Measurements from ENCODE around the gene EXOC6B. TPM values are rescaled to one million over a fixed set of nuclear protein-coding genes. Genes with fewer than 3 reads are reported as not detected.

Gene EXOC6B
- total RNA-seq, 1 donor from 2014 or later: 13.8 TPM

DNA sequence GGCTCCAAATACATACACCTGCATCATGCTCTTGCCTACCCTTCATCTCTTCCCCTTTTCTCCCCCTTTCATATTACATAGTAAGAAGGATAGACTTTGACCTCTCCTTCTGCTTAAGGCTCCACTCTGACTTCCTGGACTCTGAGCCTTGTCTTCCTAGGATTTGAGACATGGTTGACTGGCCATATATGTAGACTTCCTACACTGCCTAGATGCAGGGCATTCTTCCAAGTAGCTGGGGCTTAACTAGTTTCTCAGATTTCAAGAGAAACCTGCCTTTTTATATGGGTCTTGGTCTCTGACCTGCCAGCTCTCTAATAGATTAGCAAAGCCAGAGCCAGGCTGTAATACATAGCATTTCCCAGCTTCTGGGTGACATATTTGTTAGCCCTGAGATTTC lies 642.8 kb downstream of the EXOC6B start:
- peaks cover under 1% of the 10 kb centered on the region for H3K9me3 Mint-ChIP-seq
- no peak for DNase-seq
- ATAC-seq (ENCODE audit: low read depth): no peak

GRCh38 chr2:72182547-72182946 lies 643.3 kb downstream of the EXOC6B start:
- Mint-ChIP-seq H3K27ac (no peak overlapping the region), H3K27me3 (no peaks in the 10 kb centered on the region), H3K9me3 (no peaks in the 10 kb centered on the region), H3K4me1 (no peaks in the 10 kb centered on the region), H3K36me3 (ENCODE audit: low read depth) (peaks cover 18% of the 10 kb centered on the region), H3K4me3 (no peak overlapping the region)
- CTCF ChIA-PET: no interaction called here
- DNase-seq: no peak
- TF ChIP-seq CTCF (IDR thresholded peaks at IDR 0.05): no peak
- ATAC-seq (ENCODE audit: low read depth): no peak
- POLR2A ChIA-PET: no interaction called here
- intact Hi-C loops (cut with micrococcal nuclease): no loop called here

More for the DNA sequence above, 642.8 kb downstream of the EXOC6B start:
- ChIA-PET CTCF (no interaction called here), POLR2A (no interaction called here)
- Mint-ChIP-seq H3K4me1 (no peaks in the 10 kb centered on the region), H3K4me3 (no peak overlapping the region), H3K27ac (no peak overlapping the region), H3K36me3 (ENCODE audit: low read depth) (peaks cover 18% of the 10 kb centered on the region), H3K27me3 (no peaks in the 10 kb centered on the region)
- no peak for TF ChIP-seq CTCF (IDR thresholded peaks at IDR 0.05)
- intact Hi-C loops (cut with micrococcal nuclease): no loop called here

DNA sequence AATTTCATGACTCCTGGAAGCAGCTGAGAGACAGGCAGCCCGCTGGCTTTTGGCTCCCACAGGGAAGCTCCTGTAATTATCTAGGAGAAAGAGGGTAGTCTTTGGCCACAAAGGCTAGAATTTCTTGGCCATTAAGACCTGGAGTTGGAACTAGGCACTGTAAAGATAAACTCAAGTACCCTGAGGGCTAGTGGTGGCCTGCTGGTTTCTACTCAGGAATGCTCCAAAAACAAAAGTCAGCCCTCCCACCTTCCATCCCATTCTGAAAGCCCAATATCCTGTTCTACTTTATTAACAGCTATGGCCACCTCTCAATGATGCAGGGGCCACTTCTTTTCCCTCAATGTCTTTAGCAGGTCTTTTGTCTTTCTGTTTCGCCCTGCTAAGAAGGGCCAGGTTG lies 644.2 kb downstream of the EXOC6B start:
- no peak for DNase-seq
- intact Hi-C loops (cut with micrococcal nuclease): no loop called here
- H3K4me3 Mint-ChIP-seq: no peak overlapping the region
- H3K36me3 Mint-ChIP-seq (ENCODE audit: low read depth): peaks cover 18% of the 10 kb centered on the region
- no peak for TF ChIP-seq CTCF (IDR thresholded peaks at IDR 0.05)
- no peak overlapping the region for H3K27ac Mint-ChIP-seq
- ChIA-PET CTCF (no interaction called here), POLR2A (no interaction called here)
- H3K27me3 Mint-ChIP-seq: no peaks in the 10 kb centered on the region
- H3K4me1 Mint-ChIP-seq: no peaks in the 10 kb centered on the region
- ATAC-seq (ENCODE audit: low read depth): no peak
- H3K9me3 Mint-ChIP-seq: no peaks in the 10 kb centered on the region

DNA sequence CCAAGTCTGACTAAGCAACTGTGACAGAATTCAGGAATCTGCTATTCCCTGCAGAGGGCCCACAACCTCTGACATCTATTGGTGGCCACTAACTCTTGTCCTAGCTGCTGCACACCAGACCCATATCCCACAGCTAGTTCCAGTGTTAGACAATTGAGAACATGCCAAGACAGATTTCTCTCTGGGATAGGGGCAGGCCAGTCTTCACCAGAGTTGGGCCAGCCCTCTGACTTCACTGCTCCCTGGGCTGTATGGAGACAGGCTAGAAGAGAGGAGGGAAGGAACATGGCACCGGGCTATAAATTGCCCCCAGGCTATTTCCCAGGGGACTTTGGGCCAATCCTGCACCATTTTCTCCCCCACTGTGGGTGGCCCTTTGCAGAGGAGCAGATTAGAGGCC lies 645.5 kb downstream of the EXOC6B start:
- H3K27me3 Mint-ChIP-seq: no peaks in the 10 kb centered on the region
- H3K27ac Mint-ChIP-seq: no peak overlapping the region
- ATAC-seq (ENCODE audit: low read depth): no peak
- ChIA-PET POLR2A (no interaction called here), CTCF (no interaction called here)
- TF ChIP-seq CTCF (IDR thresholded peaks at IDR 0.05): no peak
- intact Hi-C loops (cut with micrococcal nuclease): no loop called here
- no peak for DNase-seq
- no peaks in the 10 kb centered on the region for H3K4me1 Mint-ChIP-seq
- peaks cover 22% of the 10 kb centered on the region for H3K36me3 Mint-ChIP-seq (ENCODE audit: low read depth)
- H3K9me3 Mint-ChIP-seq: no peaks in the 10 kb centered on the region
- no peak overlapping the region for H3K4me3 Mint-ChIP-seq

DNA sequence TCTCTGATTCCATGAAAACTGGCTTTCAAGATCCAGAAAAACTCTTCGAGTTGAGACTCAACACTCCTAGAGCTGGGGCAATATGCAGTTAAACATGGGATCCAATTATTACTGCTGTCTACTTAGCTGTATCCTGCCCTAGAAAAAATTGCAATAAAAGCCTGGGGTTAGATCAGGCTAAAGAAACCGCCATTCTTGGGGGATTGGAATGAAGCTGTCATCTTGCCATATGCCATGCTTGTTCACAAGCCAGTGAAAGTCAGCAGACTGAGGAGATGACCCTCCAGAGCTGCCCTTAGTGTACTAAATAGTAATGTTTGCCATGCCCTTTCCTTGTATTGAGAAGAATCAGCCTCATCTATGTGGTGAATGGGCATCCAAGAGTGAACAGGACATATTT lies 647.3 kb downstream of the EXOC6B start:
- no peak for TF ChIP-seq CTCF (IDR thresholded peaks at IDR 0.05)
- Mint-ChIP-seq H3K27me3 (no peaks in the 10 kb centered on the region), H3K4me3 (no peak overlapping the region), H3K36me3 (ENCODE audit: low read depth) (peaks cover 22% of the 10 kb centered on the region), H3K9me3 (no peaks in the 10 kb centered on the region), H3K4me1 (no peaks in the 10 kb centered on the region), H3K27ac (no peak overlapping the region)
- ATAC-seq (ENCODE audit: low read depth) (no peak), DNase-seq (no peak)
- ChIA-PET POLR2A (no interaction called here), CTCF (no interaction called here)
- intact Hi-C loops (cut with micrococcal nuclease): no loop called here

All from activated B cell treated with CpG ODN at 0.5 μM for 24 hours (primary cell).